Thoracic aorta (tissue), 2 donors: ENCODE measurements around the gene PDE10A. TPM values are rescaled to one million over a fixed set of nuclear protein-coding genes. Genes with fewer than 3 reads are reported as not detected.

Experiments used
- ATAC-seq: fragments of 150-250 bp; one replicate; pipeline ENCODE4 v1.8.0; 2017; ENCODE audit warnings: low read depth; ENCODE audit not compliant: insufficient number of reproducible peaks, low FRiP score
- DNase-seq: peaks from one replicate; pipeline ENCODE4 v3.0.0-alpha.2; 2020; ENCODE audit warnings: low spot score
- H3K27ac ChIP-seq, 2 donors: fragments of 200-600 bp; sonication (generic); 1 replicate in 1 of 2; 2 replicates in 1 of 2; pipeline ENCODE4 v1.5.1; 2016; ENCODE audit warnings: mild to moderate bottlenecking in 2 of 2, moderate library complexity in 2 of 2
- H3K27me3 ChIP-seq: fragments of 200-600 bp; sonication (generic); replicated peaks from 2 replicates; pipeline ENCODE4 v1.6.0; 2016; ENCODE audit warnings: mild to moderate bottlenecking; ENCODE audit not compliant: insufficient read depth
- H3K36me3 ChIP-seq: fragments of 200-600 bp; sonication (generic); one replicate; pipeline ENCODE4 v1.5.1; 2016
- H3K4me1 ChIP-seq, 2 donors: fragments of 200-600 bp; sonication (generic); 1 replicate in 1 of 2; 2 replicates in 1 of 2; pipeline versions ENCODE4 v1.5.1 to v1.6.0; 2016; ENCODE audit warnings: low read depth in 2 of 2, mild to moderate bottlenecking in 1 of 2; ENCODE audit not compliant: control insufficient read depth in 1 of 2
- H3K4me3 ChIP-seq: fragments of 200-600 bp; sonication (generic); 2 replicates; pipeline ENCODE4 v1.5.1; 2016; ENCODE audit warnings: mild to moderate bottlenecking
- H3K9me3 ChIP-seq: fragments of 200-600 bp; sonication (generic); 2 replicates; pipeline ENCODE4 v1.5.1; 2016
- CTCF ChIP-seq: fragments of 200-600 bp; sonication (generic); IDR thresholded peaks from one replicate; pipeline ENCODE4 v1.5.1; 2019; ENCODE audit warnings: antibody characterized with exemption
- total RNA-seq, 2 donors: library from RNA; depleted of rRNA; stranded (reverse); fragments of >200 nt; gene quantifications; one replicate each; pipeline versions ENCODE4 v1.1.0 to v1.2.3, GENCODE V29; 2016

The PDE10A gene
- total RNA-seq, 2 donors from 2014 or later, result 7.0 to 20.8 TPM

- DNase-seq, result no peak
- no peak for TF ChIP-seq CTCF
- ATAC-seq, result no peak
- Histone ChIP-seq H3K9me3 (no peaks in the 10 kb centered on the region), H3K4me3 (no peak overlapping the region), H3K4me1 (no peaks in the 10 kb centered on the region), H3K27ac (no peak overlapping the region), H3K36me3 (no peaks in the 10 kb centered on the region), H3K27me3 (no peaks in the 10 kb centered on the region)
Measured at GRCh38 chr6:165519316-165519715, 143.7 kb downstream of the PDE10A start.

GRCh38 chr6:165515963-165516624 is 146.9 kb downstream of the PDE10A start:
- no peak for ATAC-seq
- H3K4me1 ChIP-seq, result no peaks in the 10 kb centered on the region
- H3K27ac ChIP-seq, result no peak overlapping the region
- DNase-seq, result no peak
- TF ChIP-seq CTCF, result no peak
- no peak overlapping the region for H3K4me3 ChIP-seq
- H3K27me3 ChIP-seq, result no peaks in the 10 kb centered on the region
- H3K9me3 ChIP-seq, result no peaks in the 10 kb centered on the region
- no peaks in the 10 kb centered on the region for H3K36me3 ChIP-seq

- ATAC-seq (no peak), DNase-seq (no peak)
- Histone ChIP-seq H3K4me3 (no peak overlapping the region), H3K4me1 (no peaks in the 10 kb centered on the region), H3K9me3 (no peaks in the 10 kb centered on the region), H3K27me3 (no peaks in the 10 kb centered on the region), H3K27ac (no peak overlapping the region), H3K36me3 (no peaks in the 10 kb centered on the region)
- TF ChIP-seq CTCF, result no peak
Measured at GRCh38 chr6:165514621-165515020, 148.4 kb downstream of the PDE10A start.

GRCh38 chr6:165511807-165512206 is 151.2 kb downstream of the PDE10A start:
- no peak overlapping the region for H3K27ac ChIP-seq
- ATAC-seq, result no peak
- no peaks in the 10 kb centered on the region for H3K36me3 ChIP-seq
- H3K4me3 ChIP-seq, result no peak overlapping the region
- no peaks in the 10 kb centered on the region for H3K4me1 ChIP-seq
- no peaks in the 10 kb centered on the region for H3K9me3 ChIP-seq
- no peak for DNase-seq
- H3K27me3 ChIP-seq, result no peaks in the 10 kb centered on the region
- TF ChIP-seq CTCF, result no peak

GRCh38 chr6:165508321-165508869 is 154.6 kb downstream of the PDE10A start:
- no peaks in the 10 kb centered on the region for H3K36me3 ChIP-seq
- ATAC-seq, result no peak
- H3K4me3 ChIP-seq, result no peak overlapping the region
- H3K27me3 ChIP-seq, result no peaks in the 10 kb centered on the region
- DNase-seq, result no peak
- H3K27ac ChIP-seq, result no peak overlapping the region
- no peak for TF ChIP-seq CTCF
- H3K9me3 ChIP-seq, result no peaks in the 10 kb centered on the region
- no peaks in the 10 kb centered on the region for H3K4me1 ChIP-seq
